DND-41 (cell line): Measurements from ENCODE around the gene ZBTB34.

Source experiments
- ATAC-seq: fragments of 200-7000 bp; cut with Tn5 transposase; 3 replicates; pipeline ENCODE4 v1.9.1; 2021; ENCODE audit warnings: low read depth; ENCODE audit not compliant: insufficient read depth
- DNase-seq: peaks from one replicate; pipeline ENCODE4 v3.0.0-alpha.2; 2020
- H2AFZ ChIP-seq: 2 replicates; pipeline ENCODE4 v1.6.0; 2012; ENCODE audit warnings: low read depth, low read length
- H3K27ac ChIP-seq: 2 replicates; pipeline ENCODE4 v1.5.1; 2012; ENCODE audit warnings: low read length, inconsistent platforms
- H3K27me3 ChIP-seq: fragments of 200-600 bp; sonication (generic); 2 replicates; pipeline ENCODE4 v1.6.0; 2012; ENCODE audit warnings: low read length, mild to moderate bottlenecking, inconsistent platforms; ENCODE audit not compliant: insufficient read depth, poor library complexity
- H3K36me3 ChIP-seq: 2 replicates; pipeline ENCODE4 v1.5.1; 2012; ENCODE audit warnings: low read length, inconsistent platforms; ENCODE audit not compliant: insufficient read depth
- H3K4me1 ChIP-seq: 2 replicates; pipeline ENCODE4 v1.5.1; 2012; ENCODE audit warnings: mild to moderate bottlenecking, low read length; ENCODE audit not compliant: insufficient read depth
- H3K4me2 ChIP-seq: 2 replicates; pipeline ENCODE4 v1.6.0; 2012; ENCODE audit warnings: mild to moderate bottlenecking, moderate library complexity, low read length, inconsistent platforms; ENCODE audit not compliant: insufficient read depth
- H3K4me3 ChIP-seq, 2 experiments: fragments of 200-600 bp in 1 of 2; shearing (Covaris generic) in 1 of 2; 2 replicates each; pipeline ENCODE4 v1.5.1; 2012 to 2016; ENCODE audit warnings: inconsistent platforms in 2 of 2, low read length in 2 of 2, mild to moderate bottlenecking in 2 of 2, low read depth in 1 of 2, moderate library complexity in 1 of 2
- H3K79me2 ChIP-seq: 2 replicates; pipeline ENCODE4 v1.6.0; 2012; ENCODE audit warnings: low read length, inconsistent platforms; ENCODE audit not compliant: insufficient read depth
- H3K9ac ChIP-seq: 2 replicates; pipeline ENCODE4 v1.6.0; 2012; ENCODE audit warnings: low read depth, mild to moderate bottlenecking, inconsistent platforms, low read length, moderate library complexity
- H3K9me3 ChIP-seq: 2 replicates; pipeline ENCODE4 v1.5.1; 2012; ENCODE audit warnings: low read length, moderate library complexity, mild to moderate bottlenecking, inconsistent platforms; ENCODE audit not compliant: insufficient read depth, severe bottlenecking
- H4K20me1 ChIP-seq: 2 replicates; pipeline ENCODE4 v1.6.0; 2012; ENCODE audit warnings: low read length; ENCODE audit not compliant: insufficient read depth
- CTCF ChIP-seq: IDR thresholded peaks from 2 replicates; pipeline ENCODE4 v1.5.1; 2012; ENCODE audit warnings: borderline replicate concordance, low read length, moderate library complexity, mild to moderate bottlenecking; ENCODE audit not compliant: poor library complexity, severe bottlenecking; ENCODE audit errors: extremely low read depth
- EZH2 ChIP-seq: IDR thresholded peaks from 3 replicates; pipeline ENCODE4 v1.6.1; 2012; ENCODE audit warnings: borderline replicate concordance, low read depth, mild to moderate bottlenecking, moderate library complexity, low read length, inconsistent platforms; ENCODE audit not compliant: severe bottlenecking

ZBTB34 gene

DNA sequence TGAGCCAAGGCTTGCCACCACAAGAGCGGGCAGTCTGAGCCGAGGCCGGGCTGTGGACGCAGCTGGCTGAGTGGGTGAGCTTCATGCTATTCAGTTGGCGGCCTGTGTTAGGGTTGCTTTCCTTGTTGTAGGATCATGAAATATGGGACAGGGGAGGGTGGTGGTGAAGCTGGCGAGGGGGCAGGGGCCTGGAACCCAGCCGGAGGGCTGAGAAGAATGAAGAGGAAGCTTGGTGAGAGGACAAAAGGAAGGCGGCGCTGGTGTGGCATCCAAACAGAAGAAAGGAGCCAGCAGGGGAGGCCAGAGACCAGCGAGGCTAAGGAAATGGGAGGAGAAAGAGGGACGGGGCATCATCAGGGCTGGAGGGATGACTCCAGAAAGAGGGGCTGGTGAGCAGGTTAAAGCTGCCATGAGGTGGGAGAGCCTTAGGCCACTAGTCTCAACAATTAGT is 72.5 kb downstream of the ZBTB34 start:
- H3K9ac ChIP-seq: no peak overlapping the region
- no peak for DNase-seq
- H3K4me2 ChIP-seq: no peak overlapping the region
- H3K4me1 ChIP-seq: no peaks in the 10 kb centered on the region
- no peaks in the 10 kb centered on the region for H3K36me3 ChIP-seq
- H4K20me1 ChIP-seq: peaks cover 10% of the 10 kb centered on the region; the same call in 1 of the 2 replicates
- no peak overlapping the region for H2AFZ ChIP-seq
- H3K4me3 ChIP-seq: no peak overlapping the region
- H3K79me2 ChIP-seq: no peaks in the 10 kb centered on the region
- no peak for TF ChIP-seq CTCF
- TF ChIP-seq EZH2: no peak
- peaks cover 10% of the 10 kb centered on the region for H3K27me3 ChIP-seq
- no peaks in the 10 kb centered on the region for H3K9me3 ChIP-seq
- H3K27ac ChIP-seq: no peak overlapping the region
- ATAC-seq: no peak

DNA sequence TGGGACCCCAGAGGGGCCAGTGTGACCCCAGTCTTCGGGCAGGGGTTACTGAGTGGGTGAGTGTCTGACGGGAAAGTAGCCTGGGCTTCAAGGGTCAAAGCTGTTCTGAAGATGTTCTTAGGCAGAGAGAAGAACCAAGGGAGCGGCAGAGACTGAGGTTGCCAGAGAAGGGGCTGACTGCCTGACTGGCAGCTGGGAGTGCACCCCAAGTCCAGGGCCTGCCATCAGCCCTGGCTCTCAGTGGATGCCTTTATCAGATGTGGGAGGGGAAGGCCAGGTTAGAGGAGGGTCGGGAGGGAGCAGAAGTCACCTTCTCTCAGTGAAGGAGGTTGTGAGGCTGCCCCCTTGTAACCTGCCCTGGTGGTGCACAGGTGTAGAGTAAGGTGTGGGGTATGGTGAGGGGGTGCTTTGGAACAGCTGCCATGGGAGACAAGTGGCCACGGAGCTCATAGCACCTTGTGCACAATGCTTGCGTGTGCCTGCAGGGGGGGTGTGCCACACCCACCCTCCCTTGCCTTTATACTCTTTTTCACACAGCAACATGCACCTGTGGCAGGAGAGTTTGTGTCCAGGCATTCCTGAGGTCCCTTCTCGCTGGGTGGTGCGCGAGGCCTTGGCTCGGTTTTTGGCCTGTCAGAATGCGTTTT is 73.0 kb downstream of the ZBTB34 start:
- no peak overlapping the region for H3K4me3 ChIP-seq
- no peaks in the 10 kb centered on the region for H3K9me3 ChIP-seq

GRCh38 chr9:126934441-126934840 is 74.0 kb downstream of the ZBTB34 start:
- Histone ChIP-seq H3K36me3 (no peaks in the 10 kb centered on the region), H3K27ac (no peak overlapping the region), H3K4me2 (no peak overlapping the region), H4K20me1 (peaks cover 19% of the 10 kb centered on the region), H3K4me3 (no peak overlapping the region), H2AFZ (no peak overlapping the region), H3K9me3 (no peaks in the 10 kb centered on the region), H3K79me2 (no peaks in the 10 kb centered on the region), H3K27me3 (peaks cover 14% of the 10 kb centered on the region), H3K9ac (no peak overlapping the region), H3K4me1 (no peaks in the 10 kb centered on the region)
- ATAC-seq (peak; percentile 35; the same call in 1 of the 3 replicates), DNase-seq (no peak)
- no peak for TF ChIP-seq EZH2
- TF ChIP-seq CTCF: no peak

More for the DNA sequence above, 73.0 kb downstream of the ZBTB34 start:
- H4K20me1 ChIP-seq: peaks cover 13% of the 10 kb centered on the region; the same call in 1 of the 2 replicates
- no peak overlapping the region for H3K4me2 ChIP-seq
- no peak for DNase-seq
- TF ChIP-seq CTCF (peak; percentile 9), EZH2 (no peak)
- H3K9ac ChIP-seq: no peak overlapping the region
- H3K4me1 ChIP-seq: no peaks in the 10 kb centered on the region
- H3K27me3 ChIP-seq: peaks cover 14% of the 10 kb centered on the region
- no peaks in the 10 kb centered on the region for H3K36me3 ChIP-seq
- ATAC-seq: no peak
- no peak overlapping the region for H2AFZ ChIP-seq
- no peak overlapping the region for H3K27ac ChIP-seq
- no peaks in the 10 kb centered on the region for H3K79me2 ChIP-seq
